GM10847 (cell line): ENCODE data around the gene SIX4.

ENCODE experiments used
- POLR2A ChIP-seq: IDR thresholded peaks from 2 replicates; pipeline ENCODE4 v1.6.1; 2011; ENCODE audit not compliant: insufficient read length; ENCODE audit errors: extremely low read depth

The SIX4 gene

GRCh38 chr14:60723907-60724618, at the start of gene SIX4:
TSS of gene SIX4 (minus strand) at chr14:60724351. CDS start at chr14:60724074, 277 bp downstream.
- TF ChIP-seq POLR2A: no peak

DNA sequence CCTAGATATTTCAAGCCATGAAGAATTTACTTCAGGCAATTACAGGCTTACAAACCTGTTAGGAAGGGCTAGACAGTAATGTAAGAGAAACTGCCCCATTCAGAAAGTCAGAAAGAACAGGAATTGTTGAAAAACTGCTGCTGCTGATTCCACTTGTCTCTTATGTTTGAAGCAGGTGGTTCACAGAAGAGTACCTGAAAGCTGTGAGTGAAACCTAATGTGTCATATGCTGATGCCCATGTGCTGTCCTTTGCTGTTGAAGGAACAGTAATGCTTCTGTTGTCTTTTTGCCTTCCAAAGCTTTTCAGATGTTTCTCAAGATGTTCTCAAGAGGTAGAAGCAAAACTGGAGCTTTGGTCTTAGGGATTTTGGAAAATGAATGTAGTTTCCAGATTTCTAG, 49.4 kb upstream of the SIX4 start:
- no peak for TF ChIP-seq POLR2A

- no peak for TF ChIP-seq POLR2A
These were observed 47.0 kb upstream of the SIX4 start for GRCh38 chr14:60771117-60771516.

- TF ChIP-seq POLR2A: no peak
These were observed 44.5 kb upstream of the SIX4 start for GRCh38 chr14:60768602-60769001.

GRCh38 chr14:60760644-60761364, 36.7 kb upstream of the SIX4 start:
- no peak for TF ChIP-seq POLR2A

- no peak for TF ChIP-seq POLR2A
These were observed 36.1 kb upstream of the SIX4 start for GRCh38 chr14:60760209-60760608.

- no peak for TF ChIP-seq POLR2A
These were observed 34.7 kb upstream of the SIX4 start for GRCh38 chr14:60758885-60759284.

- TF ChIP-seq POLR2A: no peak
These were observed 33.4 kb upstream of the SIX4 start for GRCh38 chr14:60757567-60758002.

DNA sequence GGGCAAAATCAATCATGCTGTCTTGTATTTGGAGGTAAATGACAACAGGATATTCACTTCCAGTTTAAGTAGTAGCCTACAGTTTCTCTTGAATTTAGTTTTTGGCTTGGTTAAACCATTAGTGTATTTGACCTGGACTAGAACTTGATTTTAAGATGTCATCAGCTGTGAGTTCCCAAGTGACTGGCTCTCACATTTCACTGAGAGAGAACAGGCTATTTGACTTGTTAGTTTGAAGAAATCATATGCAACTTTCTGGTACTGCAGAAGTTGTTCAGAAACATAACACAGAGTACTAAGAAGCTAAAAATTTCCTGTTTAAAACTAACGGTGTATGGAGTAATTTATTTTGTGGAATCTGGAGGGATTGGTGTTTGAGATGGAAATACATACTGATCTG, 32.7 kb upstream of the SIX4 start:
- TF ChIP-seq POLR2A: no peak

GRCh38 chr14:60753264-60754119, 29.3 kb upstream of the SIX4 start:
- no peak for TF ChIP-seq POLR2A

DNA sequence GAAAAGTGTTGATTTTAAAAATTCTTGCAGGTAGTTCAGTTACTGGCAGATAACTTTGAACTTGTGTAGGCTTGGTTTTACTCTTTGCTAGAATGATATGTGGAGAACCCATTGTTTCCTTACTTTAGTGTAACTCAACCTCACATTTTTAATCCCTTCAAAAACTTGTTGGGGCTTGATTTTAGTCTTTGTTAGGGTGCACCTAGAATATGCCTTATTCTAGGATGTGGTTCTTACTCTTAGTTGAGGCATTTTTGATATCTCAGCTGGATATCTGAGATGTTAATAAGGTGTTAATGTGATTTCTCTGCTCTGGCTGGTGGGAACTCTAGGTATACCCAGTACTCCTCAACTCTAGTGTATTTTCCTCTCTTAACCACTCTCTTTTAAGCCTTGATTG, 20.4 kb upstream of the SIX4 start:
- TF ChIP-seq POLR2A: no peak

DNA sequence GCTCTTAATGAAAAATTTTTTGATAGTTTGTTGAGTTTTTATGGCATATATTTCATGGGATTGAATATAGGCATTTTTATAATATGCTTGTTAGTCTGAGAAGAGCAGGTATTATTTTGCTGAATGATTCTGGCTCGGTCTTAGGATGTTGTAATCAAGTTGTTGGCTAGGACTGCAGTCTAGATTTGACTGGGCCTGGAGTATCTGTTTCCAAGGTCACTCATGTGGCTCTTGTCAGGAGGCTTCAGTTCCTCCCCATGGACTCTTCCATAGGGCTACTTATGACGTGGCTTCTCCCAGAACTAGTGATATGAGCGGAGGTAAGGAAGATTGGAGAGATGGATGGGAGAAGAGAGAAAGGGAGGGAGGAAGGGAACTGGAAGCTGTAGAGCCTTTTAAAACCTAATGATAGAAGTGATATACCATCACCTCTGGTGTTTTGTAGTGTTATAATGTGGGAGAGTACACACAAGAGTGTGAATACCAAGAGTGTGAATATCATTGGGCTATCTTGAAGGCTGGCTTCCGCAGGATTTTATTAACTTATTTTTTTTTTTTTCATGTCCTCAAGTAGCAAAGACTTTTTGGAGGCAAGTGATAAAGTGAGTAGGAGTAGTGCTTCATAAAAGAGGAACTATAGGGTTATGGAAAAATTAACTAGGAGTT, 14.8 kb upstream of the SIX4 start:
- TF ChIP-seq POLR2A: no peak

DNA sequence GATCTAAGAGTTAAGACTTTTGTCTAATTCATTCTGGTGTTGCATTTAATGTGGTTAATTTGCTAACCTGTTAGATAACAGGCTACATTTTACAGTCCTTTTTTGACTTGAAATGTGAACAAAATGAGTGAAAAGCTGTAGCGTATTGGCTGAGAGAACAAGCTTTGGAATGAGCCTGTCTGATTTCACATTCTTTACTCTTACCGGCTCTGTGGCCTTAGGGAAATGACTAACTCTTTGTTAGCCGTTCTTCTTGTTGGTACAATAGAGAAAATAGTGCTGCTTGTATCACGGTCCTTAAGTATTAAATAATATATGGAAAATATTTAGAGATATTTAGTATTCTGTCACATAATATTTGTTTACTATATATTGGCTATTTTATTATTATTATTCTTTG, 12.3 kb upstream of the SIX4 start:
- no peak for TF ChIP-seq POLR2A

DNA sequence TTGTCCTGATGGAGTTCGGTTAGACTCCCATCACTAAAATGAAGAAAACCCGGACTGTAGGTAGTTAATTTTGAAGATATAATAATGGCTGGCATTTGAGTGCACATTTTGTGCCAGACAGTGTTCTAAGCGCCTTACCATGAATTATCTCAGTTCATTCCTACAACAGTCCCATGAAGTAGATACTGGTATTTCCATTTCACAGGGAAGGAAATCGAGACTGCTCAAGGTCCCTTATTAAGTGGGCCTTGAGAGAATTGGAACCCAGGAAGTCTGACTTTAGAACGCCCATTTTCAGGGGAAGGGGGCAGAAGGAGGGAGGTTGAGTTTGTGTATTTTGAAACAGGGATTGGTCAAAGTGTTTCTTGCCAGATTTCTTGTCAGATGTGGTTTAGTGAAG, 11.3 kb upstream of the SIX4 start:
- no peak for TF ChIP-seq POLR2A
